GM21528 (cell line): ENCODE results near the gene HMCN2.

ENCODE experiments used
- ATAC-seq: cut with Tn5 transposase; IDR thresholded peaks from one replicate; pipeline ENCODE4 v1.9.1; 2021; ENCODE audit warnings: mild to moderate bottlenecking, moderate library complexity; ENCODE audit not compliant: unreplicated experiment, low FRiP score

The HMCN2 gene

GRCh38 chr9:130459151-130459550, 193.6 kb downstream of the HMCN2 start:
- no peak for ATAC-seq

GRCh38 chr9:130459941-130460669, 194.5 kb downstream of the HMCN2 start:
- no peak for ATAC-seq

DNA sequence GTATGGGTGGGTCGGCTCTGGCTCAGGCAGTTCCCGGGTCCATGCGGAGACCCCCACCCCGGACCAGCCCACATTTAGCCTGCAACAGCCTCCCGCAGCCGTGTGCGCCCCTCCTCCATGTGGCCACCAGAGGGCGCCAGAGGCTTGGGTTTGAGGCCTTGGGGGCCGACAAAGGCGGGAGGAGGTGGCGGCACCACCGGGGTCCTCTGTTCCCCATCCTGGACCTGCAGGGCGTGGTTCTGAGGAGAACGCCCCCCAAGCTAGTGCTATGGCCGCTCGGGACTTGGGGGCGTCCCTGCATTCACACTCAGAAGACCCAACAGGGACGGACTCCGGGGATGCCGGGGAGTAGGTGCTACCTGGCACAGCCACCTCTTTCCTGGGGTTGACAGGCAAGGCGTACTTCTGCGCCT, 195.7 kb downstream of the HMCN2 start:
- no peak for ATAC-seq

GRCh38 chr9:130461731-130462130, 196.2 kb downstream of the HMCN2 start:
- no peak for ATAC-seq

- ATAC-seq: no peak
Observed at GRCh38 chr9:130462685-130463540, 197.4 kb downstream of the HMCN2 start.

DNA sequence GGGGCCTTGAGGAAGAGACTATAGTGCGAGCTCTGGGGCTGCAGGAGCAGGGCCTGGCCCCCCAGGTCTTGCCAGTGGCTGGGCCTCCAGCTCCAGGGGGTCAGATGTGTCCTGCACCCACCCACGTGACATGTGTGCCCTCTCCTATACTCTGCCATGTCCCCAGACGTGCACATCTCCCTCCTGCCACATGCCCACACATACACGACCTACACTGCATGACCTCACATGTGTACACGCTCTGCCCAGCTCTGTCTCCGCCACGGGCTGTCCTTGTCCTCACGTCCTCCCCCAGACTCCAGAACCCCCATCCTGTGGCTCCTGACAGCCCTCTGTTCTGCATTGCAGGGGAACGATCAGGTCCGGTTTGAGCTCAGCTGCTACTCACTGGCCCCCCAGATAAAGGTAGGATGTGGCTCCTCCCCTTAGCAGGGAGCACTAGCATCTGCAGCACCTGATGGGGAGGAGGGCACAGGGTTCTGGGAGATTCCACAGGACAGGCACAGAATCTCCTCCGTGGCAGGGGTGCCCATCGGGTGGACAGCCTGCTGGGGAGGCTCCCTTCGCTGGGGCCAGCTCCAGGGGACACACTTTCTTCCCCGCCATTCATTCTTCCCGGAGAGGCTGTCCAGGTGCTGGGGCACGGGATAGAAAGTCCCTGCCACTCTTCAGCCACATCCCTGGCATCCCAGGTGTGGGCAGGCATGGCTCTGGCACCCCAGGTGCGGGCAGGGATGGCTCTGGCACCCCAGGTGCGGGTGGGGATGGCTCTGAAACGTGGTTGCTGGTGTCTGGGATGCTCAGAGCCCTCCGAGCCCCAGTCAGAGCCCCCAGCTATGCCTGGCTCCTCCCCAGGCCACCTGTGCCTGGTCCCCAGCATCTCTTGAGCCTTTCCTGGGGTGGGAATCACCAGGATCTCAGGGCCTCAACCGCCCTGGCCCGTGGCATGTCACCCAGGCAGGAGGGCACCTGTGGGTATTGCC, 198.5 kb downstream of the HMCN2 start:
- no peak for ATAC-seq

DNA sequence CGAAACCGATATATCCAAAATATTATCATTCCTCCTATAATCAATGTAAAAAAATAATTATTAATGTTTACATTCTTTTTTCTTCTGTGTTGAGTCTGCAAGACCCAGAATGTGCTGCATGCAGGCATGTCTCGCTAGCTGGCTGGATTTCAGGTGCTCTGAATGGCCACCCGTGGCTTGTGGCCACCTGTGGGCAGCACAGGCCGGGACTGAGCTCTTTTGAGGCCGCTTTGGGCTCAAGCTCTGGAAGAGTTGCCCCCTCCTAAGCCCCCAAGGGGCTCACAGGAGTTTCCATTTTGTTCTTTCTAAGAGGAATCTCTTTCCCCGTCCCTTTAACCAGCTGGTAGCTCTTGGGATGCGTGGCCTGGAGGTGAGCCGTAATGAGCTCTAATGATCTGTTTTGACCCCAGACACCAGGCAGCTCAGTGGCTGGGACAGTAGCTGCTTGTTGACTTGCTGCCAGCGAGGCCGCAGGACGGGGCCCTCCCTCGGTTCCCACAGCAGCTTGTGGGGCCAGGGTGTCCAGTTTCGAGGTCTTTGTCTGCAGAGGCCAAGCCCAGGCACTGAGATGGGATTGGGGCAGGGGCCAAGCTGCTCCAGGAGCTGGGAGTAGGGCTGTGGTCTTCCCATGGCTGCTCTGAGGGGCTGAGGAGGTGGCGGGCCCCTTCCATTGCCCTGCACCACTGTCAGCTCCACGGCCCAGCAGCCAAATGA, 200.0 kb downstream of the HMCN2 start:
- ATAC-seq: no peak

GRCh38 chr9:130466537-130467217, 201.1 kb downstream of the HMCN2 start:
- ATAC-seq: no peak

DNA sequence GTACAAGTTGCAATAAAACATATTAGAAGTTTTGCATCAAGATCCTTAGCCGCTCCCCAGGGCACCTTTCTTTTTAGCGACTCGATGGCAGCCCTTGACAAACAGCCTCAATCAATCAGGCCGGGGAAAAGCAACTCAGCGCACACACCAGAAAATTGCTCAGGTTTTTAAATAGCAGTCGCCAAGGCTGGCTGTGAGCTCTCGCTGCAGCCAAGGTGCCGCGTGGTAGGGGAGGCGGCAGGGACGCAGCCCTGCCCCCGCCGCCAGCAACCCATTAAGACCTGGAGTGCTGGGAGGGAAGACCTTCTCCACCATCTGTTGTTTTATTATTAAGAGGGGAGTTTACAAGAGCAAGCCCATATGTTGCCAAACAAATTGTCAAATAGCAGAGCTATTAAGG, 201.8 kb downstream of the HMCN2 start:
- ATAC-seq: no peak

GRCh38 chr9:130468566-130468965, 203.0 kb downstream of the HMCN2 start:
- no peak for ATAC-seq

DNA sequence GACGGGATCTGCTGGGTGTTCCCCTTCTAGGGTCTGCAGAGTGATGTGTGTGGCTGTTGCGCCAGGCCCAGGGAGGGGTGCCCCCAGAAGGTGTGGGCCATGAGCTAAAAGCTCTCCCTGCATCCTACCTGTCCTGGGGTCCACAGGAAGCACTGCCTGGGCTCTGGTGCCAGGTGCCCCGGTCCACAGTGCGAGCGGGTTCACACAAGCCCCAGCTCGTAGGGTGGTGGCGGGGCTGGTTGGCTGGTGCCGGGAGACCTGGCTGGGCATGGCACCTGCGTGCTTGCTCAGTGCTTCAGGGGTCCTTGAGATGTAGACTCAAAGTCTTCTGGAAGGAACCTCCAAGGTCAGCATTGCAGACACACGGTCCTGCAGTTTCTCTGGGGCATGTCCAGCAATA, 204.7 kb downstream of the HMCN2 start:
- no peak for ATAC-seq

GRCh38 chr9:130470950-130471349, 205.4 kb downstream of the HMCN2 start:
- no peak for ATAC-seq

GRCh38 chr9:130471411-130472183, 206.0 kb downstream of the HMCN2 start:
- ATAC-seq: no peak

DNA sequence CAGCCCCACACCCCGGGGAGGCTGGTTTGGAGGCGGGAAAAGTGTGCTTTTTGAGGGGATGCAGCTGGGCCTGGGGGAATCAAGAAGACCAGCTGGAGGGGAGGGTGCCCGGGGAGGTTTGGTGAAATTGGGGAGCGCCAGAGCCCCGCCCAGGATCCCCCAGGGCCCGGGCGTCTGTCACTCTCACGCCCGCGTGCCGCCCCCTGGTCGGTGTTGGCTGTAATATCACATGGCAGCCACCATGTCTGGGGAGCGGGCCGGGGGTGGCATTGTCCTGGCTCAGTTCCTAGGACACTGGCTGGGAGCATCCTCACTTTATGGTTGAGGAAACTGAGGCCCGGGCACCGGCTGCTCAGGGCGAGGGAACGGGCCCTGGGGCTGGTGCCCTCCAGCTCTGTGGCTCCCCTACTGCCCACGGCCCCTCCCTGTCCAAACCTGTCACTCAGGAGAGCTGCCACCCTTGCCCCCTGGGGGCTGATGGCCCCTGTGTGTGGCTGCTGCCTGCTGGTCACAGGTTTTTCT, 206.7 kb downstream of the HMCN2 start:
- no peak for ATAC-seq

- ATAC-seq: no peak
Observed at GRCh38 chr9:130473009-130473408, 207.4 kb downstream of the HMCN2 start.

GRCh38 chr9:130473566-130473965, 208.0 kb downstream of the HMCN2 start:
- no peak for ATAC-seq

DNA sequence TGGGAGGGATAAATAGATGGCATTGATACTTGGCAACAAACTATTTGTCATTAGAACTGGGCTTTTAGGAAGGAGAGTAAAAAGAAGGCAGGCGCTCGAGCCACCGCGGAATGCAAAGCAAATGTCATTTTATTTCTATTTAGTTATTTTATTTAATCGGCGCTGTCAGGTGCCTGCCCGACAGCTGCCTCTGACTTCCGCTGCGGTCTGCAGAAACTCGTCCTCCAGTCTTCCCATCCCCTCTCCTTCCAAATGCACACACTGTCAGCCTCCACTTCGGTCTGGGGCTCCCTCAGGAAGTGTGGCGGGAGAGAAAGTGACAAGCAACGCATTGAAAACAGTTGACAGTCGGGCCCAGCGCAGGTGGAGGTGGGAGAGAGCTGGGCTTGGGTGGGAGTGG, 208.5 kb downstream of the HMCN2 start:
- ATAC-seq: no peak

- no peak for ATAC-seq
Observed at GRCh38 chr9:130476151-130476730, 210.7 kb downstream of the HMCN2 start.
